Stomach (tissue), 4 donors: ENCODE results near the gene CCN2.

Experiments
- POLR2A ChIP-seq, 4 donors: fragments of 450-650 bp; IDR thresholded peaks; one replicate each; pipeline ENCODE4 v1.6.1; 2016; ENCODE audit warnings: antibody characterized with exemption in 4 of 4, control low read depth in 2 of 4, mild to moderate bottlenecking in 1 of 4, moderate library complexity in 1 of 4
- TF ChIP-seq, protein P1 (sequence below), 7 experiments: fragments of 450-650 bp in 4 of 7; fragments of 200-600 bp in 3 of 7; sonication (generic) in 3 of 7; IDR thresholded peaks; one replicate each; pipeline ENCODE4 v1.5.1; 2016 to 2019; ENCODE audit warnings: antibody characterized with exemption in 7 of 7, control low read depth in 2 of 7, mild to moderate bottlenecking in 1 of 7

DNA sequence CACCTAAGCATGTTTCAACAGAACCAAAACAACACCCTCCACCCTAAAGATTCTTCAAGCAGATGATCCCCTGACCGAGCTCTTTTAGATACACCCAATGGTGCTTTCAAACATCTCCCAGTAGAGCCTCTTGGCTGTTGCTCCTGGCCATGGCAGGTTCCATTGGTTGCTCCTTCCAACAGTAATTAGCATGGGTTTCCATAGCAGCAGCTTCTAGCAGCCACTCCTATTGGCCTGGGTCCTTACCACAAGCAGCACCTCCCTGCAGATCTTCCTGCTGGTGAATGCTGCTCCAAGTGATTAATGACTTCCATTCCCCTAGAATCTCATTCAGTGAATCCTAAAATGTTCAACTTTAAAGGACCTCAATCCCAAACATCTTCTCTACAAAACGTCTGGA lies 13.9 kb downstream of the CCN2 start:
- TF ChIP-seq, protein P1, sequence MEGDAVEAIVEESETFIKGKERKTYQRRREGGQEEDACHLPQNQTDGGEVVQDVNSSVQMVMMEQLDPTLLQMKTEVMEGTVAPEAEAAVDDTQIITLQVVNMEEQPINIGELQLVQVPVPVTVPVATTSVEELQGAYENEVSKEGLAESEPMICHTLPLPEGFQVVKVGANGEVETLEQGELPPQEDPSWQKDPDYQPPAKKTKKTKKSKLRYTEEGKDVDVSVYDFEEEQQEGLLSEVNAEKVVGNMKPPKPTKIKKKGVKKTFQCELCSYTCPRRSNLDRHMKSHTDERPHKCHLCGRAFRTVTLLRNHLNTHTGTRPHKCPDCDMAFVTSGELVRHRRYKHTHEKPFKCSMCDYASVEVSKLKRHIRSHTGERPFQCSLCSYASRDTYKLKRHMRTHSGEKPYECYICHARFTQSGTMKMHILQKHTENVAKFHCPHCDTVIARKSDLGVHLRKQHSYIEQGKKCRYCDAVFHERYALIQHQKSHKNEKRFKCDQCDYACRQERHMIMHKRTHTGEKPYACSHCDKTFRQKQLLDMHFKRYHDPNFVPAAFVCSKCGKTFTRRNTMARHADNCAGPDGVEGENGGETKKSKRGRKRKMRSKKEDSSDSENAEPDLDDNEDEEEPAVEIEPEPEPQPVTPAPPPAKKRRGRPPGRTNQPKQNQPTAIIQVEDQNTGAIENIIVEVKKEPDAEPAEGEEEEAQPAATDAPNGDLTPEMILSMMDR (IDR thresholded peaks at IDR 0.05) = no peak
- no peak for TF ChIP-seq POLR2A (IDR thresholded peaks at IDR 0.05)
